Lower leg skin (tissue), 3 donors: ENCODE data around the gene HAPLN2.

Experiments
- POLR2A ChIP-seq, 2 donors: fragments of 450-650 bp; IDR thresholded peaks; one replicate each; pipeline ENCODE4 v1.6.1; 2016 to 2017; ENCODE audit warnings: antibody characterized with exemption in 2 of 2, mild to moderate bottlenecking in 1 of 2, moderate library complexity in 1 of 2
- TF ChIP-seq, protein P1 (sequence below), 3 donors: fragments of 450-650 bp; IDR thresholded peaks; one replicate each; pipeline ENCODE4 v1.5.1; 2016; ENCODE audit warnings: antibody characterized with exemption in 3 of 3, mild to moderate bottlenecking in 3 of 3, moderate library complexity in 2 of 3

DNA sequence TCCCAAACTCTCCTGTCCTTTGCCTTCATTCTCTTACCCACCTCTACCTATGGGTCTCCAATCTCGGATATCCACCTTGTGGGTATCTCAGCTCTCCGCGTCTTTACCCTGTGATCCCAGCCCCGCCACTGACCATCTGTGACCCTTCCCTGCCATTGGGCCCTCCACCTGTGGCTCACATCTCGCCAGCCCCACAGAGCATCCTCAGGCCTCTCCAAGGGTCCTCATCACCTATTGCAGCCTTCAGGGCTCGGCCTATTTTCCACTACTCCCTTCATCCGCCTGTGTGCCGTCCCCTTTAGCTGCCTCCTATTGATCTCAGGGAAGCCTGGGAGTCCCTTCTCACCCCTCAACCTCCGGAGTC, 33.8 kb downstream of the HAPLN2 start:
- TF ChIP-seq, protein P1, sequence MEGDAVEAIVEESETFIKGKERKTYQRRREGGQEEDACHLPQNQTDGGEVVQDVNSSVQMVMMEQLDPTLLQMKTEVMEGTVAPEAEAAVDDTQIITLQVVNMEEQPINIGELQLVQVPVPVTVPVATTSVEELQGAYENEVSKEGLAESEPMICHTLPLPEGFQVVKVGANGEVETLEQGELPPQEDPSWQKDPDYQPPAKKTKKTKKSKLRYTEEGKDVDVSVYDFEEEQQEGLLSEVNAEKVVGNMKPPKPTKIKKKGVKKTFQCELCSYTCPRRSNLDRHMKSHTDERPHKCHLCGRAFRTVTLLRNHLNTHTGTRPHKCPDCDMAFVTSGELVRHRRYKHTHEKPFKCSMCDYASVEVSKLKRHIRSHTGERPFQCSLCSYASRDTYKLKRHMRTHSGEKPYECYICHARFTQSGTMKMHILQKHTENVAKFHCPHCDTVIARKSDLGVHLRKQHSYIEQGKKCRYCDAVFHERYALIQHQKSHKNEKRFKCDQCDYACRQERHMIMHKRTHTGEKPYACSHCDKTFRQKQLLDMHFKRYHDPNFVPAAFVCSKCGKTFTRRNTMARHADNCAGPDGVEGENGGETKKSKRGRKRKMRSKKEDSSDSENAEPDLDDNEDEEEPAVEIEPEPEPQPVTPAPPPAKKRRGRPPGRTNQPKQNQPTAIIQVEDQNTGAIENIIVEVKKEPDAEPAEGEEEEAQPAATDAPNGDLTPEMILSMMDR (IDR thresholded peaks at IDR 0.05): no peak
- no peak for TF ChIP-seq POLR2A (IDR thresholded peaks at IDR 0.05)
